ENCODE data around the gene ZNF804B.

Gene ZNF804B

DNA sequence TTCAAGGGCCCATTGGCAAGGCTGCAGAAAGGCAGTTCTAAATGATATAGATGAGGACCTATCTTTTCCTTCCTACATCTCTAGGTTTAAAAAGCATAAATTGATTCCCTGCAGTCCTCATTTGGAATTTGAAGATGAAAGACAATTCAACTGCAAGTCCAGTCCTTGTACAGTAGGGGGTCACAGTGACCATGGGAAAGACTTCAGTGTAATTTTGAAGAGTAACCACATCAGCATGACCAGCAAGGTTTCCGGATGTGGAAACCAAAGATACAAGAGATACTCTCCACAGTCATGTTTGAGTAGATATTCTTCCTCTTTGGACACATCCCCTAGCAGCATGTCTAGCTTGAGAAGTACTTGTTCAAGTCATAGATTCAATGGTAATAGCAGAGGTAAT is 575.3 kb downstream of the ZNF804B start:
- Histone ChIP-seq H2AFZ (no peak overlapping the region), H3K4me3 (ENCODE audit: low read depth, low read length) (no peak overlapping the region), H3K4me2 (ENCODE audit: low read length) (no peak overlapping the region), H3K79me2 (no peaks in the 10 kb centered on the region), H3K9me3 (ENCODE audit: control insufficient read depth, low read length) (no peaks in the 10 kb centered on the region), H3K36me3 (ENCODE audit: control insufficient read depth, insufficient read depth, low read length) (no peaks in the 10 kb centered on the region), H3K4me1 (no peaks in the 10 kb centered on the region), H3K27me3 (ENCODE audit: control insufficient read depth, insufficient read depth, low read length) (no peaks in the 10 kb centered on the region), H3K27ac (no peak overlapping the region), H3K9ac (no peak overlapping the region)
- TF ChIP-seq, protein P1, sequence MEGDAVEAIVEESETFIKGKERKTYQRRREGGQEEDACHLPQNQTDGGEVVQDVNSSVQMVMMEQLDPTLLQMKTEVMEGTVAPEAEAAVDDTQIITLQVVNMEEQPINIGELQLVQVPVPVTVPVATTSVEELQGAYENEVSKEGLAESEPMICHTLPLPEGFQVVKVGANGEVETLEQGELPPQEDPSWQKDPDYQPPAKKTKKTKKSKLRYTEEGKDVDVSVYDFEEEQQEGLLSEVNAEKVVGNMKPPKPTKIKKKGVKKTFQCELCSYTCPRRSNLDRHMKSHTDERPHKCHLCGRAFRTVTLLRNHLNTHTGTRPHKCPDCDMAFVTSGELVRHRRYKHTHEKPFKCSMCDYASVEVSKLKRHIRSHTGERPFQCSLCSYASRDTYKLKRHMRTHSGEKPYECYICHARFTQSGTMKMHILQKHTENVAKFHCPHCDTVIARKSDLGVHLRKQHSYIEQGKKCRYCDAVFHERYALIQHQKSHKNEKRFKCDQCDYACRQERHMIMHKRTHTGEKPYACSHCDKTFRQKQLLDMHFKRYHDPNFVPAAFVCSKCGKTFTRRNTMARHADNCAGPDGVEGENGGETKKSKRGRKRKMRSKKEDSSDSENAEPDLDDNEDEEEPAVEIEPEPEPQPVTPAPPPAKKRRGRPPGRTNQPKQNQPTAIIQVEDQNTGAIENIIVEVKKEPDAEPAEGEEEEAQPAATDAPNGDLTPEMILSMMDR (IDR thresholded peaks at IDR 0.05), result no peak

DNA sequence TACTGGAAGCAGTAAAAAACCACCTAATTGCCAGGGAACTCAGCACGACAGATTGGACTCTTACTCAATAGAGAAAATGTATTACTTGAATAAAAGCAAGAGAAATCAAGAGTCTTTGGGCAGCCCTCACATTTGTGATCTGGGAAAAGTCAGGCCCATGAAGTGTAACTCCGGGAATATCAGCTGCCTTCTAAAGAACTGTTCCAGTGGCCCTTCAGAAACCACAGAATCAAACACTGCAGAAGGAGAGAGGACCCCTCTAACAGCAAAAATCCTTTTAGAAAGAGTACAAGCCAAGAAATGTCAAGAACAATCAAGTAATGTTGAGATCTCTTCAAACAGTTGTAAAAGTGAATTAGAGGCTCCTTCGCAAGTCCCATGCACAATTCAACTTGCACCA is 576.0 kb downstream of the ZNF804B start:
- TF ChIP-seq, protein P1 (IDR thresholded peaks at IDR 0.05), result no peak
- no peaks in the 10 kb centered on the region for H3K9me3 ChIP-seq (ENCODE audit: control insufficient read depth, low read length)
- no peaks in the 10 kb centered on the region for H3K27me3 ChIP-seq (ENCODE audit: control insufficient read depth, insufficient read depth, low read length)
- no peak overlapping the region for H2AFZ ChIP-seq
- H3K4me3 ChIP-seq (ENCODE audit: low read depth, low read length), result no peak overlapping the region
- no peak overlapping the region for H3K27ac ChIP-seq
- no peaks in the 10 kb centered on the region for H3K36me3 ChIP-seq (ENCODE audit: control insufficient read depth, insufficient read depth, low read length)
- no peaks in the 10 kb centered on the region for H3K79me2 ChIP-seq
- no peaks in the 10 kb centered on the region for H3K4me1 ChIP-seq
- H3K4me2 ChIP-seq (ENCODE audit: low read length), result no peak overlapping the region
- no peak overlapping the region for H3K9ac ChIP-seq

DNA sequence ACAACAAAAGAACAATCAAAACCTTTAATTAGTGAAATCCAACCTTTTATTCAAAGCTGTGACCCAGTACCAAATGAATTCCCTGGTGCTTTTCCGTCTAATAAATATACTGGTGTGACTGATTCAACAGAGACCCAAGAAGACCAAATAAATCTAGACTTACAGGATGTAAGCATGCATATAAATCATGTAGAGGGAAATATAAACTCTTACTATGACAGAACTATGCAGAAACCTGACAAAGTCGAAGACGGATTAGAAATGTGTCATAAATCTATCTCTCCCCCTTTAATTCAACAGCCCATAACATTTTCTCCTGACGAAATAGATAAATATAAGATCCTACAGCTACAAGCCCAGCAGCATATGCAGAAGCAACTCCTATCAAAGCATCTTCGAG is 576.6 kb downstream of the ZNF804B start:
- H3K9me3 ChIP-seq (ENCODE audit: control insufficient read depth, low read length), result no peaks in the 10 kb centered on the region
- no peak overlapping the region for H3K4me3 ChIP-seq (ENCODE audit: low read depth, low read length)
- no peaks in the 10 kb centered on the region for H3K79me2 ChIP-seq
- H3K36me3 ChIP-seq (ENCODE audit: control insufficient read depth, insufficient read depth, low read length), result no peaks in the 10 kb centered on the region
- TF ChIP-seq, protein P1 (IDR thresholded peaks at IDR 0.05), result no peak
- H3K4me1 ChIP-seq, result no peaks in the 10 kb centered on the region
- H3K27ac ChIP-seq, result no peak overlapping the region
- H3K27me3 ChIP-seq (ENCODE audit: control insufficient read depth, insufficient read depth, low read length), result no peaks in the 10 kb centered on the region
- H2AFZ ChIP-seq, result no peak overlapping the region
- H3K9ac ChIP-seq, result no peak overlapping the region
- no peak overlapping the region for H3K4me2 ChIP-seq (ENCODE audit: low read length)

DNA sequence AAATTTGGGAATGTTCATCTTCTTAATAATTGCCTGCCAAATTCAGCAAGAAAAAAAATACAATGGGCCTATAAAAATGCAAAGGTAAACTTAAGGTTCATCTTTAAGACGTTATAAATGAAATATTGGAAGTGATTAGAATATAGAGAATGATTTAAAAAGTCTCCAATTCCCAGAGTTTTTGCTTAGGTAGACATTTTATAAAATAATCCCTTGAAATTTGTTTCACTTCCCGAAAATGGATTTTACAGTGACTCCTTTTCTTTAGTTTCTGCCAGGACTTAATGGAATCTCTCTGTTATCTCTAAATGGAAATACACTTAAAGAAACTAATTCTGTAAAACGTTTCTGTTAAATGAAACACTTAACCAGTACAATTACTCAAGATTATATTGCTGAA is 580.2 kb downstream of the ZNF804B start:
- no peaks in the 10 kb centered on the region for H3K9me3 ChIP-seq (ENCODE audit: control insufficient read depth, low read length)
- H3K4me3 ChIP-seq (ENCODE audit: low read depth, low read length), result no peak overlapping the region

DNA sequence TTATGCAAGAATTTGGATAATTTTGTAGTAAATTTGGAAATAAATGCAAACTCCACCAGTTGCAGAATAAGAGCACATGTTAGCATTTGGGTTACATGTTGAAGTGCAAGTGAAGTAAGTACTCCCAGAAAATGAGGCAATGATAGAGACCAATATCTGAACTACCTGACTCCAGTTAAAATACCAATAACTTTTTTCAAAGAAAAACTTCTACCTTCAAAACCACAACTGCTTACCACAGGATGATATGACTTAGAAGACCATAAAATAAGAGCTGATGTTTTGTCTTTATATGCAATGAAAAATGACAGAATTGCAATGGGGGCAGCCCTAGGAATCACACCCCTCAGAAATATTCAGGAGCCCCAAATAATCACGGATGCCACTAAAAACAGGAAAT is 597.6 kb downstream of the ZNF804B start:
- Histone ChIP-seq H3K4me2 (ENCODE audit: low read length) (no peak overlapping the region), H3K79me2 (no peaks in the 10 kb centered on the region), H2AFZ (no peak overlapping the region), H3K9me3 (ENCODE audit: control insufficient read depth, low read length) (no peaks in the 10 kb centered on the region), H3K4me1 (no peaks in the 10 kb centered on the region), H3K9ac (no peak overlapping the region), H3K27me3 (ENCODE audit: control insufficient read depth, insufficient read depth, low read length) (no peaks in the 10 kb centered on the region), H3K27ac (no peak overlapping the region), H3K36me3 (ENCODE audit: control insufficient read depth, insufficient read depth, low read length) (no peaks in the 10 kb centered on the region), H3K4me3 (ENCODE audit: low read depth, low read length) (no peak overlapping the region)
- TF ChIP-seq, protein P1 (IDR thresholded peaks at IDR 0.05), result no peak

More for the DNA sequence above, 580.2 kb downstream of the ZNF804B start:
- no peak overlapping the region for H3K4me2 ChIP-seq (ENCODE audit: low read length)
- H3K36me3 ChIP-seq (ENCODE audit: control insufficient read depth, insufficient read depth, low read length), result no peaks in the 10 kb centered on the region
- H3K79me2 ChIP-seq, result no peaks in the 10 kb centered on the region
- H3K4me1 ChIP-seq, result no peaks in the 10 kb centered on the region
- no peak overlapping the region for H3K9ac ChIP-seq
- H3K27ac ChIP-seq, result no peak overlapping the region
- TF ChIP-seq, protein P1 (IDR thresholded peaks at IDR 0.05), result no peak
- no peak overlapping the region for H2AFZ ChIP-seq
- no peaks in the 10 kb centered on the region for H3K27me3 ChIP-seq (ENCODE audit: control insufficient read depth, insufficient read depth, low read length)
